ENCODE results near the gene PKIG.

GRCh38 chr20:44635877-44636276, 53.5 kb downstream of the PKIG start:
- TF ChIP-seq CTCF (conservative IDR thresholded peaks at IDR 0.05) (no peak), EZH2 (IDR thresholded peaks at IDR 0.05; ENCODE audit: low read depth) (no peak)
